Uterus (tissue), 4 donors: Measurements from ENCODE around the gene RGS6. TPM values are rescaled to one million over a fixed set of nuclear protein-coding genes. Genes with fewer than 3 reads are reported as not detected.

ENCODE experiments used
- DNase-seq, 2 donors: peaks; one replicate each; pipeline ENCODE4 v3.0.0-alpha.2; 2019 to 2020
- H3K27ac ChIP-seq, 2 donors: fragments of 200-600 bp; sonication (generic); 1 replicate in 1 of 2; 2 replicates in 1 of 2; pipeline ENCODE4 v1.5.1; 2016 to 2018
- H3K27me3 ChIP-seq, 2 donors: fragments of 200-600 bp; sonication (generic); one replicate each; pipeline ENCODE4 v1.5.1; 2018 to 2019; ENCODE audit warnings: control low read depth in 1 of 2
- H3K36me3 ChIP-seq, 2 donors: fragments of 200-600 bp; sonication (generic); one replicate each; pipeline ENCODE4 v1.5.1; 2019; ENCODE audit warnings: control low read depth in 1 of 2
- H3K4me1 ChIP-seq, 2 donors: fragments of 200-600 bp; sonication (generic); one replicate each; pipeline ENCODE4 v1.5.1; 2018 to 2019; ENCODE audit warnings: control low read depth in 1 of 2
- H3K4me3 ChIP-seq, 2 donors: fragments of 200-600 bp; sonication (generic); 1 replicate in 1 of 2; 2 replicates in 1 of 2; pipeline ENCODE4 v1.5.1; 2018 to 2019; ENCODE audit warnings: mild to moderate bottlenecking in 1 of 2
- H3K9me3 ChIP-seq, 2 donors: fragments of 200-600 bp; sonication (generic); one replicate each; pipeline ENCODE4 v1.5.1; 2019; ENCODE audit warnings: control low read depth in 1 of 2
- POLR2A ChIP-seq, 2 donors: fragments of 450-650 bp; IDR thresholded peaks; one replicate each; pipeline ENCODE4 v1.6.1; 2016; ENCODE audit warnings: antibody characterized with exemption in 2 of 2, mild to moderate bottlenecking in 1 of 2, moderate library complexity in 1 of 2
- intact Hi-C: fragments of 100-400 bp; cut with DNase I; formaldehyde crosslinking; loops from one replicate; pipeline ENCODE4 v1.15.1; 2023; ENCODE audit warnings: low total_unique reads
- total RNA-seq, 4 donors: library from RNA; depleted of rRNA in 3 of 4; stranded (reverse); fragments of >200 nt in 3 of 4; gene quantifications; one replicate each; pipeline versions ENCODE4 v1.1.0 to v1.2.4, GENCODE V29; 2014 to 2023
- TF ChIP-seq, protein P1 (sequence below), 4 experiments: fragments of 200-600 bp in 2 of 4; fragments of 450-650 bp in 2 of 4; sonication (generic) in 2 of 4; IDR thresholded peaks; one replicate each; pipeline ENCODE4 v1.5.1; 2016 to 2019; ENCODE audit warnings: antibody characterized with exemption in 4 of 4, mild to moderate bottlenecking in 2 of 4, moderate library complexity in 1 of 4
- donor health status: DM: yes; HTN: yes; CAD: no.

The RGS6 gene
- total RNA-seq, 4 donors from 2014 or later = 1.0 to 7.4 (median 6.2) TPM; not detected in 1

DNA sequence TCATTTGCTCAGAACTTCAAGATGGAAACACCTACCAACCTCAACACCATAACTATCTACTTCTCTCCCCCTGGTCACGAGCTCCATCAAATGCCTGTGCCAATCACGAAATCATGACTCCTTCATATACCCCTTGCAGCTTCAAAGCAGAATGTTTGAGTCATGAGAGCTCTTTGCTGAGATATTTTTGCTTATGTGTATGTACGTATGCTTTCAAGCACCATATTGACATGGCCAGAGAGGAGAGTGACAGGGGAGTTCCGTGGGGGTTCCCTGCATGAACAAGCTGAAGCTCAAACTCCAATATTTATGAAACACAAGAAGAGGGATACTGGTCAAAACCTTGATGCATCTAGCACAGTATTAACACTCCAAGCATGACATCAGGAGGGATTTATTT lies 587.3 kb downstream of the RGS6 start:
- no peaks in the 10 kb centered on the region for H3K4me1 ChIP-seq
- no peaks in the 10 kb centered on the region for H3K9me3 ChIP-seq
- TF ChIP-seq, protein P1, sequence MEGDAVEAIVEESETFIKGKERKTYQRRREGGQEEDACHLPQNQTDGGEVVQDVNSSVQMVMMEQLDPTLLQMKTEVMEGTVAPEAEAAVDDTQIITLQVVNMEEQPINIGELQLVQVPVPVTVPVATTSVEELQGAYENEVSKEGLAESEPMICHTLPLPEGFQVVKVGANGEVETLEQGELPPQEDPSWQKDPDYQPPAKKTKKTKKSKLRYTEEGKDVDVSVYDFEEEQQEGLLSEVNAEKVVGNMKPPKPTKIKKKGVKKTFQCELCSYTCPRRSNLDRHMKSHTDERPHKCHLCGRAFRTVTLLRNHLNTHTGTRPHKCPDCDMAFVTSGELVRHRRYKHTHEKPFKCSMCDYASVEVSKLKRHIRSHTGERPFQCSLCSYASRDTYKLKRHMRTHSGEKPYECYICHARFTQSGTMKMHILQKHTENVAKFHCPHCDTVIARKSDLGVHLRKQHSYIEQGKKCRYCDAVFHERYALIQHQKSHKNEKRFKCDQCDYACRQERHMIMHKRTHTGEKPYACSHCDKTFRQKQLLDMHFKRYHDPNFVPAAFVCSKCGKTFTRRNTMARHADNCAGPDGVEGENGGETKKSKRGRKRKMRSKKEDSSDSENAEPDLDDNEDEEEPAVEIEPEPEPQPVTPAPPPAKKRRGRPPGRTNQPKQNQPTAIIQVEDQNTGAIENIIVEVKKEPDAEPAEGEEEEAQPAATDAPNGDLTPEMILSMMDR (IDR thresholded peaks at IDR 0.05) = no peak
- TF ChIP-seq POLR2A (IDR thresholded peaks at IDR 0.05) = no peak
- intact Hi-C loops = loop anchor here (5.0 kb wide), 1 partner anchor 383 kb away; no protein-coding TSS in a partner anchor
- no peaks in the 10 kb centered on the region for H3K27me3 ChIP-seq
- DNase-seq = no peak
- no peak overlapping the region for H3K27ac ChIP-seq
- no peaks in the 10 kb centered on the region for H3K36me3 ChIP-seq
- H3K4me3 ChIP-seq = no peak overlapping the region

DNA sequence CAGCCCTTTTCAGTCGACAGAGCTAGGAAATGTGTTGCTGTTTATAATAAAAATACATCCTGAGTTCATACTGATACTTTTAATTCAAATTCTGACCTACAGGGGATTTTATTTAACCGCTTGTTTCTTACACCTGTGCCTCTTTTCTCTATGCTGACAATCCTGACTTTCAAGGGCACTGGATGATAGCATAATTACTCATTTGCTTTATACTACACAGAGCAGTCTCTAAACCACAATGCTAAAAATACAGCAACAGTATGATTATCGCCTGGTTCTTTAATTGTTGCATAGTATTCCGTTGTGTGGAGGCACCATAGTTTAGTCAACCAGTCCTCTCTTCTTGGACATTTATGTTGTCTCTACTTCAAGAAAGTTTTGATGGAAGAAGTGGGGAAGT lies 588.8 kb downstream of the RGS6 start:
- intact Hi-C loops = no loop called here
- no peak for DNase-seq
- Histone ChIP-seq H3K36me3 (no peaks in the 10 kb centered on the region), H3K9me3 (no peaks in the 10 kb centered on the region), H3K27ac (no peak overlapping the region), H3K4me1 (no peaks in the 10 kb centered on the region), H3K27me3 (no peaks in the 10 kb centered on the region), H3K4me3 (no peak overlapping the region)
- TF ChIP-seq, protein P1 (IDR thresholded peaks at IDR 0.05) = no peak
- no peak for TF ChIP-seq POLR2A (IDR thresholded peaks at IDR 0.05)

DNA sequence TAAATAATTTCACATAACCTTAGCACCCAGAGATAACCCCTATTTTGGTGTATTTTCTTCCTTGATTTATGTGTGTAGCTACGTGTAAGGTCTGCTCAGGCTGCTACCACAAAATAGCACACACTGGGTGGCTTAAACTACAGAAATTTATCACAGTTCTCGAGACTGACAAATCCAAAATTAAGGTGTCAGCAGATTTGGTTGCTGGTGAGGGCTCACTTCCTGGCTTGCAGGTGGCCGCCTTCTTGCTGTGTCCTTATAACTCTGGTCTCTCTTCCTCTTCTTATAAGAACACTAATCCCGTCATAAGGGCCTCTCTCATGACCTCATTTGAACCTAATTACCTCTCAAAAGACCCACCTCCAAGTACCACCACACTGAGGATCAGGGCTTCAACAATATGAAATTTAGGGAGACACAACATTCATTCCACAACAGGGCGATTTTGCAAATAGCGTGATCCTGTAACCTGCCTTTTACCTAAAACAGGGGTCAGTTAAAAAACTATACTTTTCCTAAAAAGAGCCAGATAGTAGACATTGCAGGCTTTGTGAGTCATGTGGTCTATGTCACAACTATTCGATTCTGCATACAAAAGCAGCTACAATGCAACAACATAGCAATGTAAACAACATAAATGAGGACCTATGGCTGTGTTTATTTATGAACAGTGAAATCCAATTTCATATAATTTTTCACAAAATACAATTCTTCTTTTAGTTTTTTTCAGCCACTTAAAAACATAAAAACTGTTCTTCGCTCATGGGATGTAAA lies 589.9 kb downstream of the RGS6 start:
- Histone ChIP-seq H3K36me3 (no peaks in the 10 kb centered on the region), H3K9me3 (no peaks in the 10 kb centered on the region), H3K4me3 (no peak overlapping the region), H3K27ac (no peak overlapping the region), H3K4me1 (no peaks in the 10 kb centered on the region), H3K27me3 (no peaks in the 10 kb centered on the region)
- intact Hi-C loops = no loop called here
- no peak for DNase-seq
- TF ChIP-seq, protein P1 (IDR thresholded peaks at IDR 0.05) = no peak
- no peak for TF ChIP-seq POLR2A (IDR thresholded peaks at IDR 0.05)

DNA sequence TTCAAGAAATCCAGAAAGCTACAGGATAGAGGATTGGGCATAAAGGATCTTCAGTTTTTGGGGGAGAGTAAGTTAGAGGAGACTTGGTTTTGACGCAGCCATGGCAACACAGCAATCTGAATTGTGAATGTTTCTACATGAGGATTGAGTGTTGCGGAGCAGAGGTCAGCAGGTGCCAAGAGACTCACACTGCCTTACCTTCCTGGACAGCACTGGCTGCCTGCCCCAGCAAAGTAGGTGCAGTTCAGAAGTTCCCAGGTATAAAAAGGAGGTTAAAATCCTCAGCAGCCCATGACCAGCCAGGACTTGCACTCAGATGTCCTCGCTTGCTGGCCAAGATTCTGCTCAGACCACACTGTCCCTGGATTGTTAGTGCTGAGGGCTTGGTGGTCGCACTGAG lies 590.6 kb downstream of the RGS6 start:
- Histone ChIP-seq H3K36me3 (no peaks in the 10 kb centered on the region), H3K4me1 (no peaks in the 10 kb centered on the region), H3K27me3 (no peaks in the 10 kb centered on the region), H3K4me3 (no peak overlapping the region), H3K27ac (no peak overlapping the region), H3K9me3 (no peaks in the 10 kb centered on the region)
- DNase-seq = no peak
- TF ChIP-seq, protein P1 (IDR thresholded peaks at IDR 0.05) = no peak
- TF ChIP-seq POLR2A (IDR thresholded peaks at IDR 0.05) = no peak
- intact Hi-C loops = no loop called here

DNA sequence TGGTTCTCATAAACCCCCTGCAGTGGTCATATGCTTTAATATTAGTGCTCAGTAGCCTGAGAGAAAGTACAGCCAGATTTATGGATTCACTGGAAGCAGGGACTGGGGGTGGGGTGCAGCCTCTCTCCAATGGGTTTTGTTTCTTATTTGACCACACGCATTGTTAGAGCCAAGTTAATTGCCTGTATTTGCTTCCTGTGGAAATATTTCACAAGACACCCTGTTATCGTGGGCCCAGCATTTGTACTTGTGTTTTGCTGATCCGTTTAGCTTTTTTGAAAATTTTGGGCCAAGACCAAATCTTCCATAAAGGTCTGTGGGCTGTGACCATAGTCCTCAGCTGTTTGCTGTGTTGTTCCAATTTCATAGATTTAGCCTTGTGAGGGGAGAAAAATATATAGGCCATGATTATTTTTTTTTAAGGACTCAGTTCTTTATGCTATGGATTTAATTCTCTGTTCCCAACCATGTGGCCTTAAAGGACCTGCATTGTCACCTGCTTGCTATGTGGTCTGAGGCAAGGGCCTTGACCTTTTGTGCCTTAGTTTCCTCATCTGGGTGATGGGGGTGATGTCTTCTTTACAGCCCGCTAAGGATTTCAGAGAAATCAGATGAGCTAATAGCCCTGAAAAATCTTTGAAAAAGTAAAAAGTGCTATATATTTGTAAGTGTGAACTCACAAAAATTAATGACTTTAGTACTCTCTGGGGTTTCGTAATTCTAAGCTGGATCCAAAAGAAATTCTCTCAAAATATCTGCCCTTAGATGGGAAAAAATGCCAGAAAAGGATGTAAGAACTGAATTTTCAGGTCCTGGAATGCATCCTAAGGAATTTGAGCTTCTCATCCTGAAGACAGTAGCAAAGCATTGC lies 591.4 kb downstream of the RGS6 start:
- no peaks in the 10 kb centered on the region for H3K36me3 ChIP-seq
- H3K4me3 ChIP-seq = no peak overlapping the region
- no peak overlapping the region for H3K27ac ChIP-seq
- DNase-seq = no peak
- no peaks in the 10 kb centered on the region for H3K27me3 ChIP-seq
- H3K9me3 ChIP-seq = no peaks in the 10 kb centered on the region
- H3K4me1 ChIP-seq = no peaks in the 10 kb centered on the region
- TF ChIP-seq, protein P1 (IDR thresholded peaks at IDR 0.05) = no peak
- no peak for TF ChIP-seq POLR2A (IDR thresholded peaks at IDR 0.05)
- intact Hi-C loops = no loop called here
